Hepatic stellate cell (primary cell): ENCODE data around the gene SLC35F3.
"Not testable (repeated sequence)": the region's sequence is repeated elsewhere in the genome, so short reads cannot be mapped to it uniquely, and the experiment has no call there.

ENCODE experiments used
- DNase-seq: peaks from one replicate; pipeline ENCODE4 v3.0.0; 2011; ENCODE audit warnings: low spot score

The SLC35F3 gene

DNA sequence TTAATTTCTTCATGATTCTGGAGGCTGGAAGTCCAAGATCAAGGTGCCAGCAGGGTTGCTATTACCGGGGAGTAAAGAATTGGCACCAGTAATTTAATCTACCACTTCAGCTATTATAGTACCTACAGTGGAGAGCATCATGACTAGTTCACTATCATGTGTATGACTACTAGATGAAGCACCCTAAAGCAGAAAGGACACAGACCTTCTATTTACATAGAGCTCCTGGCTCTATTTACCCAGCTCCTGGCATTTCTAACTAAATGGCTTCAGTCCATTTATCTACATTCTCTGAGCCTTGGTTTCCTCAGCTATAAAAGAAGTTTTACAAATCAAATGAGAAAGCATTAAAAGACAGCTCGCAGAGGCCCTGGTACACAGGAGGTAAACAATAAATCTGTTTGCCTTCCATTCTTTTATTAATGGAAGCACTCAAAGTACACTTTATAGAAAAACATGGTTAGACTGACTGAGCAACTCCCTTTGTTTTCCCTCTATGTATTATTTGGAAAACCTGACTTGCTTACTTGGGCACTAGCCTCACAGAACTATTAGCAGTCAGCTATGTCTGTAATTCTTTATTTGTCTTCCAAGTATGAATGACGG lies 203.0 kb downstream of the SLC35F3 start:
- DNase-seq, result no peak

DNA sequence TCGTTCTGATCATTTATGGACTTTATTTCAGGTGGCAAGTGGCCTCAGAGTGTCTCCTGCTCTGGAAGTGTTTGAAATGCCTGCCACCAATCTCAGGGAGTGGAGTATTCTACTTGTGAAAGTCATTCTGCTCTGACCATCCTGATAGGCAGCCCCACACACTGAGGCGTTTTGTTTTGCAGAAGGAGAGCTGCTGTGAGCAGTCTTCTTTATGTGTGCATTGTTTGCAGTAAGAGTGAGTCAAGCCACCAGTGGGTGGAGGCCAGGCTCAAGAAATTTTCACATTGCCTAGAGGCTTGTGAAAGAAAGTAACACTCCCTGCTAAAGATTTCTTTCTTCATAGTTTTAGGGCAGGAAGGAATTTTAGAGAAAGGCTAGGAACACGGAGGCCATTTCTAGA lies 204.4 kb downstream of the SLC35F3 start:
- DNase-seq, result no peak

DNA sequence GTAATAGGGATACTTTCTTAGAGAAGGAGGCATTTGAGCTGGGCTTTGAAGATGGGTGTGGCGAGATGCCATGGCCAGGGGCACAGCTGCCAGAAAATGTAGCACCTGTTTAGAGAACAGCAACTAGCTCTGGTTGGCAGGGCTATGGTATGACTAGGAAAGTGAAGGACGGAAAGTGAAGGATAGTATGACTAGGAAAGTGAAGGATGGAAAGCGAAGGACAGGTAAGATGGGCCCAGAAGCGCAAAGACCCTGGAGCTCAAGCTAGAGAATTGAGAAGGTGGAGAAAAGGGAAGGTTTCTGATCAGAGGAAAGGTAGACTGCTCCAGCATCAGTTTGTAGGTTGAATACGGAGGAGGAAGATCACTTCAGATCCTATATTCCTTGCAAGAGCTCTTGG lies 205.4 kb downstream of the SLC35F3 start:
- no peak for DNase-seq

DNA sequence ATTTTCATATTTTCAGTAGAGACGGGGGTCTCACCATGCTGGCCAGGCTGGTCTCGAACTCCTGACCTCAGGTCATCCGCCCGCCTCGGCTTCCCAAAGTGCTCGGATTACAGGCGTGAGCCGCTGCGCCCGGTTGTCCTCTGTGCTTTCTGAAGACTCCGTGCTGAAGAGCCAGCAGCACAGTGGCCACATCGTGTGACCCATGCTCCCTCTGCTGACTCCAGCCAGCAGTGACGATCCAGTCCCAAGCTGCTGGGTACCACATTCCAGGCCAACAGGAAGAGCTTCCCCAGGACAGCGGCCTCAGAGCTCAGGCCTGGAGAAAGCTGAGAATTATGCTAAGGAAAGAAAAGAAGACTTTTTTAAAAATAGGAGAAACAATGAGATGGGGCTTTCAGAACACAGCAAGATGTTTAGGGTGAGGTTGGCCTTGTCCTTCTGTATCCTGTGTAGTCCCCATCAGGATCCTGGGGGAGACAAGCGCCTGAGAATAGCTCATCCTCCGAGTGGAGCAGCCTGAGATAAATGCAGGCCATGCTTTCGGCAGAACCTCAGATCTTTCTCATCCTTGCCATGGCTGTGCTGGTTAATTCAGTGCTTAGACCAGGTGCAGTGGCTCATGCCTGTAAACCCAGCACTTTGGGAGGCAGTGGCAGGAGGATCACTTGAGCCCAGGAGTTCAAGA lies 207.1 kb downstream of the SLC35F3 start:
- DNase-seq, result peak; percentile 32

DNA sequence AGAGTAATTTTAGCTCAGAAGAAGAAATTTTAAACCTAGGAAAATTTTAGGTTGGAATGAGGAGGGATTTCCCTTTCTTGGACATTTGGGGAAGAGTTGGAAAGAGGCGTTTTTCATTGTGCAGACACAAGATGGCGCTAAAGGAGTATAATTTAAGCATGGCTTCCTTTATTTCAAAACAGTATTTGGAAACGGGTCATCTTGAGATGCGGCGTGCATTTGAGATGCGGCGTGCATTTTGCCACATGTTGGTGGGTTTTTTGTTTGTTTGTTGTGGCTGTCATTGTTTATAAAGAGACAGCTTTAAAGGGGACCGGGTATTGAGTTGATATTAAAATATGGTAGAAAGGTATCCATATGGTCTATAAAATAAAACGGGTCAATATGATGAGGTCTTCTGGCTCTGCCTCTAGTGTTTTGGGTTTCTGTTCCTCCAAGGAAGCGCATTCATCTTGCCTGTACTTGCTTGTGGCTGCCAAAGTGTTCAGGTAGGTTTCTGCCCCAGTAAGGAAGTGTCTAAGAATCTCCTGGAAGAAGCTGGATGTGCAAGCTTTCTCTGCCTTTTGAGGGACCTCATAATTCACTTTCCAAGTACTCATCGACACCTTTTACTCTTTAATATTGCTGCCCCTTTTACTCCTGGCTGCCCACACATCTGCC lies 210.3 kb downstream of the SLC35F3 start:
- DNase-seq, result peak; percentile 30

DNA sequence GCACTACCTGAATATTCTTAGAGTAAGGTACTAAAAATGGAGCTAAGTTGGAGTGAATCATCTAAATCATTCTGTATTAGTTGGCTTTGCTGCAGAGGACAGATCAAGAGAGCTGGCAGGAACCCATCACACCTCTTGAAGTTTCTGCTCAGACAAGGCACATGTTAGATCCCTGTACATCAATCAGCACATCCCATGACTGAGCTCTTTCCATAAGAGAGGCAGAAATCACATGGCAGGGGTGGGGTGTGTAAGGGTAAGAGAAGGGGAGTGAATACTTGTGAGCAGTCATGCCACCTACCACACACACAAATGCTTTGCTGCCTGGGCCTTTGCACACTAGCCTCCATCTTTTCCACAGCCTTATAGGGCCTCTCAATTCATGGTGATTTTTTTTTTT lies 214.4 kb downstream of the SLC35F3 start:
- DNase-seq, result no peak

DNA sequence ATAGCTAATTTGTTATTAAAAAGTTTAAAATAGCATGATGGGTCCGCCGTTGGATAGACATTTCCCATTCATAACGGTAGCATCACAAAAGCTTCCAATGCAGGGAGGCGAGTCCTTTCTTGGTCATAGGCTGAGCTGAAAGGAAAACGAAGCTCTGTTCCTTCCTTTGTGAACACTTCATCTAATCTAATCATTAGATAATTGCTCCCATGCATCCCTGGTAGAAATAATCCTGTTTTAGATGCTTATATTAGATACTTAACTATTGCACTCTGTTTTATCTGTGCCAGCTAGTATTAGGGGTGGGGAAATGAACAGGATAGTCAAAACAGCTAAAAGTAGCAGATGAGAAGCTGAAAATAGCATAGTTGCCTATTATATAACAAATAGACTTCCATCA lies 215.0 kb downstream of the SLC35F3 start:
- no peak for DNase-seq

DNA sequence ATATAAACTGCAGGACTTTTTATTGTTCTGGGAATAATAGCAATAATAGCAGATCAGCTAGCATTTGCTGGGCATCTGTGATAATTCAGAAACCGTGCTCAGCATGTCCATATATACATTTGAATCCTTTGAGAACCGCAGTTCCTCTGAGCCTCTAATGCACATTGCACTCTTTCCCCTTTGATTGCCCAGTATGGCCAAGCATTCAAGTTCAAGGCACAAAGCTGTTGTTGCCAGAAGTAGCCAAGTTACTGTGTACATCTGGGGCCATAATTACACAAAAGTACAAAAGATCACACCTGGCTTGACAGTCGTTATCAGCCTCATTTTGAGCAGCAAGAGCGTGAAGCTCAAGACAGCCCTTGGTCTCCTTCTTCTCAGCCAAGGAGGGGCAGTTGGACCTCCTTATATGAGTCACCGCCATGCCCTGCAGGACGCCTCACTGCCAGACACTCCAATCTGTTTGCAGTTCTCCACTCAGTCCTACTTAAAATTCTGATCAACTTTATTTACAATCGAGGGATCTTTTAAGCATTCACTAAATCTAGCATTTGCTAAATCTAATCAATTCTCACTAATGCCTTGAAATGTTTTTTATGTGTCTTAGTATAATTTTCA lies 216.0 kb downstream of the SLC35F3 start:
- DNase-seq, result no peak

DNA sequence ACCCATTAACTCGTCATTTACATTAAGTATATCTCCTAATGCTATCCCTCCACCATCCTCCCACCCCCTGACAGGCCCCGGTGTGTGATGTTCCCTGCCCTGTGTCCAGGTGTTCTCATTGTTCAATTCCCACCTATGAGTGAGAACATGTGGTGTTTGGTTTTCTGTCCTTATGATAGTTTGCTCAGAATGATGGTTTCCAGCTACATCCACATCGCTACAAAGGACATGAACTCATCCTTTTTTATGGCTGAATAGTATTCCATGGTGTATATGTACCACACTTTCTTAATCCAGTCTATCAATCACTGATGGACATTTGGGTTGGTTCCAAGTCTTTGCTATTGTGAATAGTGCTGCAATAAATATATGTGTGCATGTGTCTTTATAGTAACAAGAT lies 217.2 kb downstream of the SLC35F3 start:
- DNase-seq, result not testable (repeated sequence)

DNA sequence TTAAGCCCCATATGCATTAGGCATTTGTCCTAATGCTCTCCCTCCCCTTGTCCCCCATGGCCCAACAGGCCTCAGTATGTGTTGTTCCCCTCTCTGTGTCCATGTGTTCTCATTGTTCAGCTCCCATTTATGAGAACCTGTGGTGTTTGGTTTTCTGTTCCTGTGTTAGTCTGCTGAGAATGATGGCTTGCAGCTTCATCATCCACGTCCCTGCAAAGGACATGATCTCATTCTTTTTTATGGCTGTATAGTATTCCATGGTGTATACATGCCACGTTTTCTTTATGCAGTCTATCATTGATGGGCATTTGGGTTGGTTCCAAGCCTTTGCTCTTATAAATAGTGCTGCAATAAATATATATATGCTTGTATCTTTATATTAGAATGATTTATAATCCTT lies 218.1 kb downstream of the SLC35F3 start:
- not testable (repeated sequence) for DNase-seq

DNA sequence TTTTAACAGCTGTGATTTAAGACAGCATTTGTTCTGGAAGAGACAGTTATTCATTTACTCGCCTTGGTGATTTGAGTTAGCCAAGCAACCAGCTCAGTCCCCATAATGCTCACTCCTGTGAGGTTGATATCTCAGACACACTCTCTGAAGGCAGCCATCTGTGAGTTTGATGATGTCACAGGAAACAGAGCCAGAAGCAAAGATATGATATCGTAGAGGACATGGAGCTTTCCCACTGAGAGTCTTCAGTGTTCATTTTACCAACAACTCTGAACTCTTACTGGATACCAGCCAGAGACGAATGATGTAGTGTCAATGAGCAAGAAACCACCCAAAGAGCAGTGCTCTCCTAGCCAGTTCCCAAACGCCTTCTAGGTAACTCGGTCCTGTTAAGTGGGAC lies 219.4 kb downstream of the SLC35F3 start:
- DNase-seq, result no peak

DNA sequence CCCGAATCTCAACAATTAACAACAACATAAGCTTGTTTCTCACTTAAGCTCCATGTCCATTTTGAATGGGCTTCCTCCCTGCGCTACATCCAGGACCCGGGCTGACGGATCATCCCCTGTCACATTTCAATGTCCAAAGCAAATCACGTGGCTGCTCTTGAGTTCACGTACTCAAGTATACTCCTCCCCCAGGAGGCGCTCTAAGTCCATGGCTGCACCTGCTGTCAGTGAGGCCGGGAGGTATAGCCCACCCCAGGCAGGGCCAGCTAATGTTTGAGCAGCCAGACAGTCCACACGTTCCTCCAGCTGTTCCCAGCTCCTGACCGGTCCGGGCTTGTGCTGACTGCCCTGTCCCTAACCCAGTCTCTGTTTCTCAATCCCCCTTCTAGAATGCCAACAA lies 220.8 kb downstream of the SLC35F3 start:
- no peak for DNase-seq

DNA sequence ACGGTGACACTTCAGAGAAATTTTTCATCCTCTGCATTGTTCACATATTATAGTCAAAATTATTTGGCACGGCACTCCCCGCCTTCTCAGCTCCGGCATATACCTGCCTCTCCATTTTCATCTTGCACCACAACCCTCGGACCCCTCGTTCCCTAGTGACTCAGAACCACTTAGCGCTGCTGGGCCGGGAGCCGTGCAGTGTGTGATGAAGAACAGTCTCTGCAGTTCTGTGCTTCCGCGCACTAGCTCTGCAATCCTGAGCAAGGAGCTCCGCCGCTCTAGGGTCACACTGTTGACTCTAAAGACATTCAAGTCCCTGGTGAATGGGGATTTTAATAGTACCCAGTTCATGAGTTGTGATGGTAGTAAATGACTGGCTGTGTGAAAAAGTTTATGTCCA lies 221.2 kb downstream of the SLC35F3 start:
- no peak for DNase-seq

DNA sequence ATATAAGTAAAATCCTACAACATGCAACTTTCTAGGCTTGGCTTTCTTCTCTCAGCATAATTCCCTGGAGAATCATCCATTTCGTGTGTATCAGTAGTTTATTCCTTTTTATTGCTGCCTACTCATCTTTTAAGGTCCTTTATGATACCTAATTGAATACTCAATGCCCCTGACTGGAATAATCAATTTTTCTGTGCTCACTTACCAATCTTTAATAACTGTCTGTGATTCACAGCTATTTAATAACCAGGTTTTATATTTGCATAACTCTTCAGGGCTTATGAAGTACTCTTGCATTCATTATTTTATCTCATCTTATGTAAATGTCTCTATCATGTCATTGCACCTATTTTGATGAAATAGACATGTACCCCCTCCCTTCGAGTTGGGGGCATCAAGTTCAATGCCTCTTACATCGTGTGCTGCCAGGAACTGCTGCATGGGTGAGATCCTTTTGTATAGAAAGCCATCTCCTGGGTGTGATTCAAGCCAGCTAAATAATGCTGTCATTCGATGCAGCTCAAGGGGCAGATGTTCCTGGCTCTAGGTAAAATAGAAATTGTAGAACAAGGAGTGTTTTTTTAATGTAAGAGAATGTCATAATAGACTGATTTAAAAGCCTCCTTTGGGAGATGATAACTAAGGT lies 222.7 kb downstream of the SLC35F3 start:
- no peak for DNase-seq

DNA sequence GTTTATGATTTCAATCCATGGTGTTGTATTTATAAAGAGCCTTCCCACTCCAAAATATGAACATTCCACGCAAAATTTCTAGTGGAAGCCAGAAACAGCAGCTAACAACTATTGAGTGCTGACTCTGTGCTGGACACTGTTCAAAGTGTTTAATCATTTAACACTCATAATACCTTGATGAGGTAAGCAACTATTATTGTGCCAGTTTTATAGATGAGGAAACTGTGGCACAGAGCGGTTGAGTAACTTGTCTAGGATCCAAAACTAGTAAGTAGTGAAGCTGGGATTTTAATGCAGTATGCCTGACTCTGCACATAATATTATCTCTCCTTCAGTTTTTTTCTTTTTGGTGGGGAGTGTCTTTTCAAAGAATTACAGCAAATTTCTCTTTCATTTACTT lies 228.3 kb downstream of the SLC35F3 start:
- DNase-seq, result no peak

DNA sequence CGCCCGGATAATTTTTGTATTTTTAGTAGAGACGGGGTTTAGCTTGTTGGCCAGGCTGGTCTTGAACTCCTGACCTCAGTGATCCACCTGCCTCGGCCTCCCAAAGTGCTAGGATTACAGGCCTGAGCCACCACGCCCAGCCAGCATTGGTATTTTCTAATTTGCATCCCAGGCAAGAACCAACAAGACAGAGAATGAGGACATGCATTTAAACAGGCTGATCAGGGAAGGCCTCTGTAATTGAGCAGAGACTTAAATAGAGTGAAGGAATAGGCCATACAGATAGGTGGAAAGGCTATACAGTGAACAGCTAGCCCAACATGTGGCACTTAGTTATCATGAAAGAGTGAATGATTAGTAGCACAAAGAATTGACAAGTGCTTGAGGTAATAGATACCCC lies 230.4 kb downstream of the SLC35F3 start:
- no peak for DNase-seq

DNA sequence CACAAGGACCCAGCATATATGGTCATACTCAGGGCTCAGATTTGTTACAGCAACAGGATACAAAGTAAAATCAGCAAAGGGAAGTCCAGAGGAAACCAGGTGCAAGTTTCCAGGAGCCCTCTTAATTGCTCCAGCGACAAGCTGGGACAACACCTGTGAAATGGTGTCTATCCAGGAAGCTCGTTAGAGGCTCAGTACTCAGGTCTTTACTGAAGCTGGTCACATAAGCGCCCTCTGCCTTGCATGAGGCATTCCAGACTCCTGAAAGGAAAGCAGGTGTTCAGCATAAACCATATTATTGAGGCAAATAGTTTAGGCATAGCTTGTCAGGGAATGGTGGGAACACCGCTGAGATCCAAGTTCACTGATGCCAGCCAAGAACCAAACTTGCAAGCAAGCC lies 231.0 kb downstream of the SLC35F3 start:
- no peak for DNase-seq

DNA sequence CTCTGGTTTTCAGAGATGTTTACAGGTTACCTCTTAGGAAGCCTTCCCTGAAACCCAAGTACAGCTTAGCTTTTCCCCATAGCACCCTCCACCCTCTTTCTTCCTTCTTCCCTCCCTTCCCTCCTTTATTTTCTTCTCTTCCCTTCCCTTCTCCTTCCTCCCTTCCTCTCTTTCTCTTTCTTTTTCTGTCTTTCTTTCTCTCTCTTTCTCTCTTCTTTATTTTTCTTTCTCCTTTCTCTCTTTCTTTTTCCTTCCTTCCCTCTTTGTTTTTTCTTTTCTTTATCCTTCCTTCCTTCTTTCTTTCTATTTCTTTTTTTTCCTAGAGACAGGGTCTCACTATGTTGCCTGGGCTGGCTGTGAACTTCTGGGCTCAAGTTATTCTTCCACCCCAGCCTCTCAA lies 231.6 kb downstream of the SLC35F3 start:
- no peak for DNase-seq

DNA sequence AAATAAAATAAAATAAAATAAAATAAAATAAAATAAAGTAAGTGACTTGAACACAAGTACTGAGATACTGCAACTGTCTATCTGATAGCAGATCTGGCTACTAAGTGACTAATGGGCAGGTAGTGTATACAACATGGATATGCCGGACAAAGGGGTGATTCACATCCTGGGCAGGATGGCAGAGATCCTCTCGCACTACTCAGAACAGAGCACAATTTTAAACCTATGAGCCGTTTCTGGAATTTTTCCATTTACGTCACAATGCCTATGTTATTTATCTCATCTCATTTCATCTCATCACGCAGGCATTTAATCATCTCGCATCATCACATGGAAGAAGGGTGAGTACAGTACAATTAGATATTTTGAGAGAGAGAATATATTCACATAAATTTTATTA lies 235.5 kb downstream of the SLC35F3 start:
- DNase-seq, result no peak

DNA sequence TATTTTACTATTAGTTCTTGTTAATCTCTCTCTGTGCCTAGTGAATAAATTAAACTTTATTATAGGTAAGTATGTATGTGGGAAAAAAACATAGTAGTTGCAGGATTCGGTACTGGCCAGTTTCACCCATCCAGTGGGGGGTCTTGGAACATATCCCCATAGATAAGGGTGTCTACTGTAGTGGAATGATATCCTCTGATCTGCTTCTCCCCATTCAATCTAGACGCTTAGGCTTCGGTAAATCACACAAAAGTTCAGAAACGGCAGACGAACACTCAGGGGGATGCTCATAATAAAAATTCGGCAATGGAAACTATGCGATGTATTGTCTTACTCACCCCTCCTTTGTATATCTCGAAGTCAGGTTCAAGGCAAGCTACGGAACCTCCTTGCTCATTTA lies 235.9 kb downstream of the SLC35F3 start:
- DNase-seq, result no peak

DNA sequence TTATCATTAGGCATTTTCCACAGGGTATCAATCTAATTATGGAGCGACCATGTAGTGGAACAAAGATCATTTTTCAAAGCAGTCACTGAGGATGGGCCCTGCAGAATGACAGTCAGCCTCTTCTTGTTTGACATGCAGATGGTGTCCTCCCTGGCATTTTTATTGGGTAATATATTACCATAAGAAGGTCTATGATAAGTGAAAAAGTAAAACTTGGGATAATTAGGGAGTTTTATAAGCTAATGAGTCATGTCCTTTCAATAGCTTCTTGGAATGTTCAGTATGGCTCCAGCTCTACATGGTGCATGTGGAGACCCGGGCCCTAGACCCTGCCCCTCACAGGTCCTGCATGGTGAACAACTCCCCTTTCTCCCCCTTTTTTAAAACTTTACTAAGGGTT lies 236.5 kb downstream of the SLC35F3 start:
- no peak for DNase-seq

DNA sequence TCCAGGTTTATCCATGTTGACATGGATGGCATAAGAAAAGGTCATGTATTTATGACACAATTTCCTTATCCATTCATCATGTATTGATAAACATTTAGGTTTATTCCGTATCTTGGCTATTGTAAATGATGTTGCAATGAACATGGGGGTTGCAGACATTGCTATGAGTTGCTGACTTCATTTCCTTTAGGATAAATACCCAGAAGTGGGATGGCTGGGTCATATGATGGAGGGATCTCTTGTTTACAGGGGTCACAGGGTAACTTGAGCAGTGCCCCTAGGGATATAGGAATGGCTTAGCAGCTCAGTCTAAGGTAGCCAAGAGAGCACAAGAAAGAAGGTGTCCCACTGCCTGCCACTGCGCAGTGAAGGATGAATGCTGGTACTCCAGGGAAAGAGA lies 239.2 kb downstream of the SLC35F3 start:
- no peak for DNase-seq

DNA sequence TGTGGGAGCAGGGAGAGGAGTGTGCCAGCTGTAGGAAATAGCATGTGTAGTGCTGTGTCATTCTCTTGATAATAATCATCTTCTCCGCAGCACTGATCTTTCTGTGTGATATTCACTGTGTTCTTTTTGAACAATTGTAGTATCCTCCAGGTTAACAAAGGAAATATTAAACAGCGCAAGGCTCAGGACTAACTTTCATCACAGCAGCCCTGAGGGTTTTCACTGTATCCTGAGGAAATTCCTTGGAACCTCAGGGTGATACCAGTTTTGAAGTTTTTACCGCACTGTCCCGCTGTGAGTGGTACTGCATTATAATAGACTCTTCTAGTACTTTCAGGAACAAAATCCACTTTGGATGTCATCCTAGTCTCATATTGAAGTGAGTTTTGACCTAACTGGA lies 240.4 kb downstream of the SLC35F3 start:
- DNase-seq, result no peak
